HG02678 (cell line): ENCODE measurements around the gene NPHS2.

Experiments
- ATAC-seq: cut with Tn5 transposase; IDR thresholded peaks from one replicate; pipeline ENCODE4 v1.9.1; 2021; ENCODE audit warnings: mild to moderate bottlenecking, moderate library complexity; ENCODE audit not compliant: unreplicated experiment

The NPHS2 gene

DNA sequence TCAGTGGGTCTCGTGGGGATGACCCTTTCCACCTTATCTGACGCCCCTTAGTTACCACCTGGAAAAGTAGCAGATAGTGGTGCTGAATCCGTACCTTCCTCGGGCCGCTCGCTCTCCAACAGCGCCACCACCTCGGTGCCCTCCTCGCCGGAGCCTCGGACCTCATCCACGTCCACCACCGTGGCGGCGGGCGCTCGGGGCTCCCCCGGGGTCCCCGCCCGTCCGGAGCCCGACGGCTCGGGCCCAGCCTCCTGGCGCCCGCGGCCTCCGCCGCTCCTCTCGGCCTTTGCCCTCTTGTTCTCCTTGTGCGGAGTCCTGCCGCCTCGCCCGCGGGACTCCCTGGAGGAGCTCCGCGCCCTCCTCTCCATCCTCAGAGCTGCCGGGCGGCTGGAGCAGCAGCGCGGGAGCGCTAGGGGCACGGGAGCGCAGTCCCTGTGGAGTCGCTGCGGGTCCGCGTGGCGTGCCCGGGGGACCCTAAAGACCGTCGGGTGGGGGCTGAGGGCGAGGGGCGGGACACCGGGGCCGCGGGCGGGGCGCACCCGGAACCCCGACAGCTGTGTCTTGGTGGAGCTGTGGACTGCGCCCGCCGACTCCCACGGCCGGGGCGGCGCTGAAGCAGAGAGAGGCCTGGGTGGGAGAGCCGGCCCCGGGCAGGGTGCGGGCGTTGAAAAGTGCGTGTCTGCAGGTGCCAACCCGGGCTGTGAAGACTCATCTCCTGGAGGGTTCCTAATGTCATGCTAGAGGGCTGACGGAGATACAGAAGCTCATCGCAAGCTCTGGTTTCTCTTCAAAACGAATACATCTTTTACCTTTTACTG is at the start of gene NPHS2:
Gene NPHS2, minus strand, starts transcription at position 452 of the 818 bp plus-strand sequence. Its CDS starts 84 bp downstream, at position 368.
- ATAC-seq, result no peak

DNA sequence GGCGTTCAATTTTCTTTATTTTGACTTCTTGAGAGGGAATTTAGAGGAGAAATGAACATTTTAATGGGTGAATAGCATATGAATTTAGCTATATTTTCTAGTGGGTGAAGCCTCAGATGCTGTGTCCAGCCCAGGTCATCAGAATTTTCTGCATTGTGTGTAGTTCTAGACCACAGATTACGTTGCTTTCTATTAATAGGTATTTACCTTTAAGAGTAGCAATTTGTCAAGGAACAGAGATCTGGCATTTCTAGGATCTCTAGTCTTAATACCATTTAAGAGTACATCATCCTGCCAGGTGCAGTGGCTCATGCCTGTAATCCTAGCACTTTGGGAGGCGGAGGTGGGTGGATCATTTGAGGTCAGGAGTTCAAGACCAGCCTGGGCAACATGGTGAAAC is 36.6 kb upstream of the NPHS2 start:
- no peak for ATAC-seq

DNA sequence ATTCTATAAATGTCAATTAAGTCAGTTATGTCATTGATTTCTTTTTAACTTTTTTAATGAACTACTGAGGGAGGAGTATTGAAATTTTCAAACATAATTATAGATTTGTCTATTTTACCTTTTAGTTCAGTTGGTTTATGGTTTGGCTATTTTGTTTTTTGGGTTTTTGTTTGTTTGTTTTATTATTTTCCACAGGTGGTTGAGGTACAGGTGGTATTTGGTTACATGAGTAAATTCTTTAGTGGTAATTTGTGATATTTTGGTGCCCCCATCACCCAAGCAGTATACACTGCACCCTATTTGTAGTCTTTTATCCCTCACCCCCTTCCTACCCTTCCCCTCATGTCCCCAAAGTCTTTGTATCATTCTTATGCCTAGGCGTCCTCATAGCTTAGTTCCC is 25.3 kb upstream of the NPHS2 start:
- no peak for ATAC-seq

DNA sequence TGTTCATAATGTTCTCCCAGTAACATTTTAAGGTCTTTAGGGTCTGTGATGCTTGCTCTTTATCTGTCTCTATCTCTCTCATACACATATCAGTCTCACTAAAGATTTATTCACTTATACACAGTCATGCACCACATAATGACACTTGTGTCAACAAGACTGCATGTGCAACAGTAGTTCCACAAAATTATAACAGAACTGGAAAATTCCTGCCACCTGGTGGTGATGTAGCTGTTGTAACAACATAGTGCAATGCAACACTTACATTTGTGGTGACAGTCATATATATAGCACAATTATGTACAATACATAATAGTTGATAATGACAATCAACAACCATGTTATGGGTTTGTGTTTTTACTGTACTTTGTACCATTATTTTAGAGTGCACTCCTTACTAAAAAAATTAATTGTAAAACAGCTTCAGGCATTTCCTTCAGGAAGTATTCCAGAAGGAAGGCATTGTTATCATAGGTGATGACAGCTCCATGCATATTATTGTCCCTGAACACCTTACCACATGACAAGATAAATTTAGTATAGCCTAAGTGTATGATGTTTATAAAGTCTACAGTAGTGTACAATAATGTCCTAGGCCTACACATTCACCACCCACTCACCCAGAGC is 24.0 kb upstream of the NPHS2 start:
- ATAC-seq, result no peak

DNA sequence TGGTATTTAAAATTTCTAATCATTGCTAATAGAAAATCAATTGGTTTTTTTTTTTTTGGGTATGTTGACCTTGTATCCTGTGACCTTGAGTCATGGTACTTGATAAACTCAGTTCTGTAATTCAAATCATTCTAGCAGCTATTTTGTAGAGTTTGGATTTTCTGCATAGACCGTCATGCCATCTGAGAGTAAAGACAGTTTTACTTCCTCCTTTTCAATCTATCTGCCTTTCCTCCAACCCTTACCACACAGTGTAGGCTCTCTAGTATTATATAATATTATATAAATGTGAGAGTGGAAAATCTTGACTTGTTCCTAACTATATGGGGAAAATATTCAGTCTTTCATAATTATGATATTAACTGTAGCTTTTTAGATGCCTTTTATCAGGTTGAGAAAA is 22.9 kb upstream of the NPHS2 start:
- no peak for ATAC-seq

DNA sequence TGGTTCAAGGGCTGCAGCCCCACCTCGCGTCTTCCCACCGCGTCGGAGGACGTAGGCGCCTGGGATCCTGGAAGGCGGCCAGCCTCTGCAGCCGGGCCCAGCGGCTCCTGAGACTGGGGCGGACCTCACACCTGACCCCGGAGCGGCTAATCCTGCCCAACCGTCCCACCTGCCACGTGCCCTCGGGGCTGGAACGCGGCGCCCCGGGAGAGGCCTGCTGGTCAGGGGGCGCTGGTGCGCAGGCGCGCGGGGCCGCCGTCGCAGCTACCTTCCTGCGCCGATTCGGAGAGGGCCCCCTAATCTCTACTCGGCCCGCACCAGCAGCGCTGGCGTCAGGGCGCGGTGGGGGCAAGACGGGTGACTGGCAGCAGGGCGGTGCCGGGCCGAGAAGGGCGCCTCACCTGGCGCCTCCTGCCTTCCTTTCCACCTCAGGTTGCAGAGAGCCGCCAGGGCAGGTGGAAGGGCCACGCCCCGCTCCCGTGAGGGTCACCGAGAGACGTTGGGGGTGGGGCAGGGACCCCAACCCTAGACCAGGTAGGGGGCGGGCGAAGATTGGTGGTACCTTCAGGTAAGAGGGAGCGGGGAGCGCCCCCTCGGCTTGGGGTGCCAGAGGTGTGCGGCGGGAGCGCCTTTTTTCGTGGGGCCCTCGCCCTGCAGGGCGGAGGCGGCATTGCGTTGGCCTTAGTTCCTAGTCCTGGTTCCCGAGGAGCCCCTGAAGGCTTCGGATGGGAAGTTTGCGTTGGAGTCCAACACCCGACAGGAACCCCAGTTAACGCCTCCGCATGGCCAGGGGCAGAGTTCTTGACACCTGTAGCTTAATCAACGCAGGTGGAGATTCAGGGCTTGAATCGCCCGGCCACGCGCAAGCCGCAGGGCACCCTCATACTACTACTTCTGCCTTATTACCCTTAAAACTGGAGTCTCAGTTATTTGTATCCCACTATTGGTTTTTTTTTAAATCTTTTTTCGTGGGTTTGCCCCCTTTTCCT is 16.1 kb upstream of the NPHS2 start, which contains the start of gene TDRD5:
Gene TDRD5, plus strand, starts transcription at position 241 of the 989 bp plus-strand sequence. CDS start 784 bp downstream, outside the sequence.
- ATAC-seq, result no peak

DNA sequence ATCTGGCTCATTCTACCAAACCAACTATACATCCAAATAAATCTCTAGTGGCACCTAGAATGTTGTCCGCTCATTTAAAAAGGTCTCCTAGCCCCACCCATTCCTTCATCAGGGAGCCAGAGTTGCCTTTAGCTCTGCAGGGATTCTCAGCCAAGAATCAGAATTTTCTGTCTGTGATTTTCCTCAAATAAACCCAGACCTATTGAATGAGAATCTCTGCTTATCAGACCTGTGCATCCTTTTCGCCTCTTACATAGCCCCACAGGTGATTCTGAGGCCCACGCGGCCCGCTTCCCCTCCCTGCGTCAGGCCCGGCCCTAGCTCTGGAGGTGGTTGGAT is 15.5 kb upstream of the NPHS2 start:
- no peak for ATAC-seq

DNA sequence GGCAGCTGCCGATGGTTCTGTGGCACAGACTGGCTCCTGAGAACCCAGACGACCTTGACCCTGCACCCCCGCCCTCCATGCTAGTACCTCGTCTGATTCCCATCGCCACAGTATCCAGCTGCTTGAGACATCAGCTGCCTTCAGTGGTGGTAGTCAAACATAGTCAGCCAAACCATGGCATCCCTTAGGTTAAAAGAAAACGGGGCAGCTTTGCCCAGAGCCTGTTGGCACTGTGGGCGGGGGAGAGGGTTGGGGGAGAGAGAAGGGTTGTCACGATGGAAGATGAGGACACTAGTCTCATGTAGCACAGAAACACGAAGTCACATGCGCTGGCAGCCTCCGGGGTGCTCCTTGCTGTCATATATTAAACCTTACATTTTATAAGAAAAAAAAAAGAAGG is 14.9 kb upstream of the NPHS2 start:
- no peak for ATAC-seq

DNA sequence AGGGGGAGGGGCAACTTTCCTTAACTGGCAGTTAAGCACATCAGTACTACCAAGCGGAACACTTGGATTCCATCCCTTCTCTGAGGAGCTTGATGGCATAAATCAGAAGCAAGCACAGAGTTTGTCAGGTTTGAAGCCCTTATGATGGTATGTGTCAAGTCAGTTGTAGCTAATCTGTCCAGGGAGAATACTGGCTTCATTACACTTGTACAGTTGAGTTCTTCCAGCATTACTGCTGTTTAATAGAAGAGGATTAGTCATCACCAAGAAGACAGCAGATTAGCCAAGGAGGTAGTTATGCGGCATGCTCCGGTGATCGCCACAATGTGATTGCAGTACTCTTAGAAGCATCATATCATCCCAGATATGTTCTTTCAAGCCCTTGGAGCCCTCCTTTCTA is 13.8 kb upstream of the NPHS2 start:
- no peak for ATAC-seq

DNA sequence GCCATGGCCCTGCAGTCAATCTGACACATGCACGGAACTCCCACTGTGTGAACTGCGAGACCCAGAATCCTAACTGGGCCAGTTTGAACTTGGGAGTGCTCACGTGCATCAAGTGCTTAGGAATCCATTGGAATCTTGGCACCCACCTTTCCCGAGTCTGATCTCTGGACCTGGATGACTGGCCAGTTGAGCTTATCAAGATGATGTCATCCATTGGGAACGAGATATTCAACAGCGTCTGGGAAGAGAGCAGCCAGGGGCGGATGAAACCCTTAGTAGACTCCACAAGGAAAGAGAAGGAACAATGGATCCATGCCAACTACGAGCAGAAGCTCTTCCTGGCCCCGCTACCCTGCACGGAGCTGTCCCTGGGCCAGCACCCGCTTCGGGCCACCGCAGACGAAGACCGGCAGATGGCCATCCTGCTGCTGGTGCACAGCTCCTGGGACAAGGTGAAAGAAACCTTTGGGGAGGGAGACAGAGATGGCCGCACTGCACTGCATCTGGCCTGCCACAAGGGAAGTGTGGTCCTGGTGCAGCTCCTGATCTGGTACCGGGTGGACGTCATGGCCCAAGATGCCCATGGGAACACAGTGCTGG is 12.8 kb upstream of the NPHS2 start:
- no peak for ATAC-seq

DNA sequence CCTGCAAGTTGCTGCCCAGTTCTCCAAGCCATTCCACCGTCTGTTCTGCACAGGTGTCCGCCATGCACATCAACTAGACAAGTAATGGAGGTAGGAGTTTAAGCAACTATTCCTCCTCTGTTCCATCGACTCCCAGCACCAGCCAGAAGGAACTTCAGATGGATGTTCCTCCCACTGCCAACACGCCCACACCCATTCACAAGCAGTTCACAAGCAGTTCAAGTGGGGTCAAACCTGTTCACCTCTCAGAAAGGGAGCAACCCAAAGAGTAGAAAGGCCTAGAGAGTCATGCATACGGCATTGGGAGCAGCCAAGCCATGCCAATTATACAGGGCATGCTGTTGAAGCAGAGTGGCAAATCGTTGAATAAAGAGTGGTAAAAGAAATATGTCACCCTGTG is 11.6 kb upstream of the NPHS2 start:
- no peak for ATAC-seq

DNA sequence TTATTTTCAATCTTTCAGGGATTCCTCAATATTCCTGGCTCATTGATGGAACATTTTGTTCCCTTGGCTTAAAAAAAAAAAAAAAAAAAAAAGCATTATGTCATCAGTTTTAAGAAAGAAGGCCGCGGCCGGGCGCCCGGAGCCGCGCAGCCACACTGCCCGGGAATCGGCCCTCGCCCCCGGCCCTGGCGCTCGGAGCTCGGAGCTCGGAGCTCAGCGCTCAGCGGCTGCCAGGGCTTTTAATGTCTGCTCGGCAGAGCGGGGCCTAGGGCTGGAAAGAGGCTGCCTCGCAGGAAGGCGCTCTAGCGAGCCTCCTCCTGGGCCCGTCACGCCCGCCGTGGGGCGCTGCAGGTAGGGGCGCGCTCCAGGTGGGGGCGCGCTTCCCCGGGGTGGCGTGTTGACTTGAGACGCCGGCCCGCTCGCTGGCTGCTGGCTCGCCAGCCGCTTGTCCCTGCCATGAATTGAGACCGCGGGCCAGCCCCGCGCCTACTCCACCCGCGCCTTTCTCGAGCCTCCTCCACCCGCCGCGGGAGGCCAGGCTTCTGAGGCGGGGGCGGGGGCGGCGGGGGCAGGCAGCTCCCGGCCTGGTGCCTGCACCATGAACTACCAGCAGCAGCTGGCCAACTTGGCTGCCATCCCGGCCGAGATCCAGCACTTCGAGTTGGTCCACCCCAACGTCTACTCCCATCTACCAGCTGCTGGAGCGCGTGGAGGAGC is 10.5 kb upstream of the NPHS2 start:
- ATAC-seq, result no peak

DNA sequence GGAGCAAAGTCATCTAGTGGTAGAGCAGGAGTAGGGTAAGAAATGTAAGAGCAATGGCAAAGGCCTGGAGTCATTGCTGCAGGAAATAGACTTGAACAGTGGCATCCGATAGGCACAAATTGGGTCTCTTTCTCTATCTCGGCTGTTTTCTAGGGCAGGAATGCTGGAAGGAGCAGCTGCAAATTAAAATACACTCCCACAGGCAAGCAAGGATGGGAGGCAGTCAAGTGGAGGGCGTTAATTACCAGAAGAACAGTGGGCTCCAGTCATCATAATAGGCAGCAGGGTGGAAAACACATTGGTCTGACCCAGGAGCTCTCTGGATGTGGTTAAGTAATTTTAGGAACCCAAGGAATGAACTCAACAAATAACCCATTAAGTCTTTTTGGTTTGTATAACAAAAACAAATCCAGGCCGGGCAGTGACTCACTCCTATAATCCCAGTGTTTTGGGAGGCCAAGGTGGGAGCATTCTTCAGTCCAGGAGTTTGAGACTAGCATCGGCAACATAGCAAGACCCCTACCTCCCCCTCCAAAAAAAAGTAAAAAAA is 8.1 kb upstream of the NPHS2 start:
- ATAC-seq, result no peak

DNA sequence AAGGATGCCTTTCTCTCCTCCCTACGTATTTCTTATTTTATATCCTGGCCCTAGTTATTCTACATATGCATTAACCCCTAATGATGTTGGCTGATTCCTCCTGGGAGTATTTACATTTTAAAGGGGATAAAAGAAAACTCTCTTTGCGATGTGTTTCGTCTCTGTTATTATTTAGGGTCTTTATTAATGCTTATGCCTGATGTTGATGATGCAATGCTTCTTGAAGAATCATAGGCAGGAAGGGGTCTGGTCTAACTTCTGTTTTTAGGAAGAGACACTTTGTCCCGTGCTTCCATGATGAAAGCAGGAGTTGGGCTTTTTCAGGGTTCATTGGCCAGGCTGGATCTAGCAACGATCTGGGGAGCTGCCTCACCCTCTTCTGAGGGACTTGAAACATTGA is 761 bp upstream of the NPHS2 start:
- ATAC-seq, result no peak

DNA sequence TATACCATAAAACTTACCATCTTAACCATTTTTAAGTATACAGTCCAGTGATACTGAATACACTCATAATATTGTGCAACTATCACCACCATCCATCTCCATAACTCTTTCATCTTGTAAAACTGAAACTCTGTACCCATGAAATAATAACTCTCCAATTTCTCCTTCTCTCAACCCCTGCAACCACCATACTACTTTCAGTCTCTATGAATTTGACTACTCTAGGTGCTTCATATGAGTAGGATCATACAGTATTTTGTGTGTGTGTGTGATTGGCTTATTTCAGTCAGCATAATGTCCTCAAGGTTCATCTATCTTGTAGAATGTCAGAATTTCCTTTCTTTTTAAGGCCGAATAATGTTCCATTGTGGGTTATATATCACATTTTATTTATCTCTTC is 17.7 kb downstream of the NPHS2 start:
- ATAC-seq, result no peak

DNA sequence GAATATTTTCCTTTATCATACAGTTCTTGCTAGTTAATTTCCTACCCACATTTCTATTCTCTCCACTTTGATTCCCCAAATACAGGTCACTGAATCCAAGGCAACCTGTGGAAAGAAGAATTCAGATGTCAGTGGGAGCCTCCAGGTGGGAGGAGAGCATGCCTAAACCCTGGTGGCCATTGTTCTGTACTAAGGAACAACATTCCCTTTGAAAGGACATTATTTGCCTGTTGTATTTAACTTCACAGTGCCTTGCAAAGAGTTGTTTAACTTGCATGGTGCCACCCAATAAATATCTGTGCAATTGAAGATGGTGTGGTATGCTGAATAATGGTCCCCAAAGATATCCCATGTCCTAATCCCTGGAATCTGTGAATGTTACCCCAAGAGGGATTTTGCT is 21.3 kb downstream of the NPHS2 start:
- no peak for ATAC-seq

DNA sequence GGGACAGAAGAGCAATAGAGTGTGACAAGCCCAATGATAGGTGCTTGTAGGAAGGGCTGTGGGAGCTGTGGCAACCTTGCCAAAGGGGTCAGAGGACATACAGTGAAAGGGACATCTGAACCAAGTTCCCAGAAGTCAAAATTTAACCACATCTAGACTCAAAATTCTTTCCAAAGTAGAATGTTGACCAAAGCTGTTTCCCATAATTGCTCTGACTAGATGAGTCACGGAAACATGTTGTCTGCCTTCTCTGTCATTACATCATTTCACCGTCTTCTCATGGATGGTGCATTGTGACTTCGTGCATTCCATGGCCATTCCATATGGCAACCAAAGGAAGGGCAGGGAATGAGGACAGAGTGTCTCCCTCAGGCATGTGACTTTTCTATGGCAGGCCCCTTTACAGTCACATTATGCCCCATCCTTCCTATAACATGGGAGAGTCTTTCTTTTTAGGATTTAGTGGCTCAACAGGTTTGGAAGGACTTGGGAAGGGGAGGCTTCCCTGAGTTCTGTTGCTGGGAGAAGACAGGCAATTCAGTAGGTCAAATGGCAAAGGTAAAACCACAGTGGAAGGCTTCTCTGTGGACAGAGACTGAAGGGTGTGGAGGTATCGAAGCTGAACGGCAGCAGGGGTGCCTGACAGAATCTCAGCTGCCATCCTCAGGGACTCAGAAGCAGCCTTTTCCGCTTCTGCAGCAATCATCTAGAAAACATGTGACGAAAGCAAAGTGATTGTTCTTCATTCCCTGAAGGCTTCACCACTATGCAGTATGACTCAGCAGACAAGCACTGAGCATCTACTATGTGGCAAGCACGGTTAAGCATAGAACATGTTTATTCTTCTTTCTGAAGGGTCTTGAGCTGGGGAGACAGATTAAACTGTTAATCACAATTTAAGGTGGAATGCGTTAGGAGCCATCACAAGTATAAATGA is 24.7 kb downstream of the NPHS2 start:
- no peak for ATAC-seq

DNA sequence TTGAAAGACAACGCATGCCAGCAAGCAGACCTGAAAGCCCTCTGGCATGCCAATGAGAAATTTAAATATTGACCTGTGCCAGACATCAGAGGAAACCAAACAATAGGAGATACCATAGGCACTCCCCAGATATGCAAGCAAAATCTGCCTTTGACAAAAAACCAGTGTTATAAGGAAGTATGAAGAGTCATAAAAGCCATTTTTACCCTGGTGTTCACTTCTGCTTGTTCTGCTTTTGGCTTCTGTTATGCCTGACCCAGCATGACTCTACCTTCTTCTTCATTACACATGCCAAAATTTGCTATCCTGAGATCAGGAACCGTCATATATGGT is 26.4 kb downstream of the NPHS2 start:
- no peak for ATAC-seq
